ENCODE data around the gene CMA1. TPM values are rescaled to one million over a fixed set of nuclear protein-coding genes. Genes with fewer than 3 reads are reported as not detected.
"Not testable (repeated sequence)": the region's sequence is repeated elsewhere in the genome, so short reads cannot be mapped to it uniquely, and the experiment has no call there.

CMA1 gene
- total RNA-seq, 4 donors from 2014 or later: not detected

GRCh38 chr14:24475261-24475660 lies 32.8 kb downstream of the CMA1 start:
- no peak overlapping the region for H3K27ac ChIP-seq
- intact Hi-C loops (cut with DNase I; ENCODE audit: low total_unique reads): no loop called here
- H3K27me3 ChIP-seq: no peaks in the 10 kb centered on the region
- H3K36me3 ChIP-seq: no peaks in the 10 kb centered on the region
- no peak overlapping the region for H3K4me3 ChIP-seq
- no peak for DNase-seq
- no peaks in the 10 kb centered on the region for H3K9me3 ChIP-seq
- H3K4me1 ChIP-seq: no peaks in the 10 kb centered on the region
- TF ChIP-seq POLR2A (IDR thresholded peaks at IDR 0.05) (no peak), CTCF (IDR thresholded peaks at IDR 0.05) (no peak)

GRCh38 chr14:24473211-24473610 lies 34.9 kb downstream of the CMA1 start:
- Histone ChIP-seq H3K27me3 (no peaks in the 10 kb centered on the region), H3K36me3 (no peaks in the 10 kb centered on the region), H3K4me3 (no peak overlapping the region), H3K4me1 (no peaks in the 10 kb centered on the region), H3K27ac (no peak overlapping the region), H3K9me3 (no peaks in the 10 kb centered on the region)
- intact Hi-C loops (cut with DNase I; ENCODE audit: low total_unique reads): no loop called here
- no peak for TF ChIP-seq POLR2A (IDR thresholded peaks at IDR 0.05)
- no peak for TF ChIP-seq CTCF (IDR thresholded peaks at IDR 0.05)
- no peak for DNase-seq

GRCh38 chr14:24470450-24470849 lies 37.6 kb downstream of the CMA1 start:
- H3K27me3 ChIP-seq; H3K4me3 ChIP-seq; DNase-seq; intact Hi-C loops (cut with DNase I; ENCODE audit: low total_unique reads); H3K4me1 ChIP-seq; H3K36me3 ChIP-seq; H3K9me3 ChIP-seq; H3K27ac ChIP-seq: not testable (repeated sequence)

- Histone ChIP-seq H3K4me3 (no peak overlapping the region), H3K27ac (no peak overlapping the region), H3K36me3 (no peaks in the 10 kb centered on the region), H3K4me1 (no peaks in the 10 kb centered on the region), H3K9me3 (no peaks in the 10 kb centered on the region), H3K27me3 (no peaks in the 10 kb centered on the region)
- intact Hi-C loops (cut with DNase I; ENCODE audit: low total_unique reads): no loop called here
- TF ChIP-seq POLR2A (IDR thresholded peaks at IDR 0.05) (no peak), CTCF (IDR thresholded peaks at IDR 0.05) (no peak)
- no peak for DNase-seq
Measured at GRCh38 chr14:24465805-24466204, 42.3 kb downstream of the CMA1 start.

GRCh38 chr14:24465368-24465767 lies 42.7 kb downstream of the CMA1 start:
- Histone ChIP-seq H3K27ac (no peak overlapping the region), H3K27me3 (no peaks in the 10 kb centered on the region), H3K9me3 (no peaks in the 10 kb centered on the region), H3K36me3 (no peaks in the 10 kb centered on the region), H3K4me3 (no peak overlapping the region), H3K4me1 (no peaks in the 10 kb centered on the region)
- no peak for DNase-seq
- intact Hi-C loops (cut with DNase I; ENCODE audit: low total_unique reads): no loop called here
- TF ChIP-seq CTCF (IDR thresholded peaks at IDR 0.05) (no peak), POLR2A (IDR thresholded peaks at IDR 0.05) (no peak)

Data from uterus (tissue), 4 donors.